GM12874 (cell line): Measurements from ENCODE around the gene BMAL1.

ENCODE experiments used
- TF ChIP-seq, protein P1 (sequence below): IDR thresholded peaks from 2 replicates; pipeline ENCODE4 v1.5.1; 2011; ENCODE audit warnings: low read depth, mild to moderate bottlenecking, control low read depth, low read length, moderate library complexity; ENCODE audit not compliant: insufficient read depth

Gene BMAL1

DNA sequence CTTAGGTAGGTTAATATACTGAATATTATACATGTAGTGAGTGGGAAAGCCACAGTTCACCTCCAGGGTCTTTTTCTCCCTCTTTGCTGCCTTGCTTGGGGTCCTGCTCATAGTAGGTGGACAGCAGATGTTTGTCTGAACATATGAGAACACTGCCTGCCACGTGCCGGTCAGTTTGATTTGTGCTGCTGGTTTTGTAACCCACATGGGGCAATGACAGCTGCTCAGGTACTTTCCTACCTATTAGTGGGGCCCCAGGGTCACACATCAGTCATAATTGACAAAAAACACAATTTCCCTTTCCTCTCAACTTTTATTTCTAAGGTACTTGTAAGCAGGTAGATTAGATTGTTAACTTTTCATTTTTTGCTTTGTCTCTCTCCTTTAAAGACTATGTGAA lies 43.8 kb downstream of the BMAL1 start:
- TF ChIP-seq, protein P1, sequence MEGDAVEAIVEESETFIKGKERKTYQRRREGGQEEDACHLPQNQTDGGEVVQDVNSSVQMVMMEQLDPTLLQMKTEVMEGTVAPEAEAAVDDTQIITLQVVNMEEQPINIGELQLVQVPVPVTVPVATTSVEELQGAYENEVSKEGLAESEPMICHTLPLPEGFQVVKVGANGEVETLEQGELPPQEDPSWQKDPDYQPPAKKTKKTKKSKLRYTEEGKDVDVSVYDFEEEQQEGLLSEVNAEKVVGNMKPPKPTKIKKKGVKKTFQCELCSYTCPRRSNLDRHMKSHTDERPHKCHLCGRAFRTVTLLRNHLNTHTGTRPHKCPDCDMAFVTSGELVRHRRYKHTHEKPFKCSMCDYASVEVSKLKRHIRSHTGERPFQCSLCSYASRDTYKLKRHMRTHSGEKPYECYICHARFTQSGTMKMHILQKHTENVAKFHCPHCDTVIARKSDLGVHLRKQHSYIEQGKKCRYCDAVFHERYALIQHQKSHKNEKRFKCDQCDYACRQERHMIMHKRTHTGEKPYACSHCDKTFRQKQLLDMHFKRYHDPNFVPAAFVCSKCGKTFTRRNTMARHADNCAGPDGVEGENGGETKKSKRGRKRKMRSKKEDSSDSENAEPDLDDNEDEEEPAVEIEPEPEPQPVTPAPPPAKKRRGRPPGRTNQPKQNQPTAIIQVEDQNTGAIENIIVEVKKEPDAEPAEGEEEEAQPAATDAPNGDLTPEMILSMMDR: no peak

DNA sequence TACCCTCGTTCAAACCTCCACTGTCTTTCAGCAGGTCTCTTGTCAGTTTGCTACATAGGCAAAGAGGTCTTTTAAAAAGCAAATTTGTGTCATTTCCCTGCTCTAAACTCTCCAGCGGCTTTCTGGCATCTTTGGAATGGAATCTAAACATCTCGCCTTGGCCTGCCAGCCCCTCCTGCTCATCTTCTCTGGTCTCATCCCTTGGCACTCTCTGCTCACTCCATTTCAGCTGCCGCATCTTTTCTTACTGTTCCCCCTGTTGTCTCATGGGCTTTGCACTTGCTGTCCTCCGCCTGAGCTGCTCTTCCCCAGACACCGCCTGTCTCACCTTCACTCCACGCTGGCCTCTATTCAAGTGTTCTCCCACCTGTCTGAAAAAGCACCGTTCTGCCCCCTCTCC lies 46.6 kb downstream of the BMAL1 start:
- TF ChIP-seq, protein P1: no peak

DNA sequence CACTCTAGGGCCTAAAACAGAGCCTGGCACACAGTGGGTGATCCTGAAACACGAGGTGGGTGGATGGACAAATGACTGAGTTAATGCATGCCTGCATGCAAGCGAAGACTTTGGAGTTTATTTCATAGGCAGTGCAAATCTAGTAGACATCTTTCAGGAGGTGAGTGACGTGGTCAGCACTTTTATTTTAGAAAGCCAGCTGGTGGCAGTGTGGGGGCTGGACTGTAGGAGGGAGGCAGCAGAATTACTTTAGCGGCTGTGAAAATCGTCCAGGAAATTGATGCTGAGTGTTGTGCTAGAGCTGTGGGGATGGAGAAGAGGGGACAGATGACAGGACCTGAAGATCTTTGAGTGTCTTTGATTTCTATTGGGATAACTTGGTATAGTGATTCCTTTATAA lies 47.1 kb downstream of the BMAL1 start:
- TF ChIP-seq, protein P1: no peak

DNA sequence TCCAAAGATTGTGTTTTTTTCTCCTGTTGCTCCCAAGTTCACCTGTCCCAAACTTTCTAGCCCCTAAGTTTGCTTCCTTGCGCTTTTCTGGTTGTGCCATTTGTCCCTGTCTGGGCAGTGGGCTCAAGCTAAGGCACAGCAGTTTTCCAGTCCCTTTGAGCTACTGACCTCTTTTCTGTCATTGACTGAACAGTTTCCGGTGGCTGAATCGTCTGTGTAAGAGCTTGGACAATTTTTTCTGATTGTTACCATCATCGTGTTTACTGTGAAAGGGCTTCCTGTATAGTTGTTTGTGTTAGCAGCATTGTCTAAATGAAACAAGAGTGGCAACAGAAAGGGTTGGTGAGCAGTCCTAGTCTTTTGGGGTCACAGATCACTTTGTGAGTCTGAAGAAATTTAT lies 49.8 kb downstream of the BMAL1 start:
- TF ChIP-seq, protein P1: no peak

DNA sequence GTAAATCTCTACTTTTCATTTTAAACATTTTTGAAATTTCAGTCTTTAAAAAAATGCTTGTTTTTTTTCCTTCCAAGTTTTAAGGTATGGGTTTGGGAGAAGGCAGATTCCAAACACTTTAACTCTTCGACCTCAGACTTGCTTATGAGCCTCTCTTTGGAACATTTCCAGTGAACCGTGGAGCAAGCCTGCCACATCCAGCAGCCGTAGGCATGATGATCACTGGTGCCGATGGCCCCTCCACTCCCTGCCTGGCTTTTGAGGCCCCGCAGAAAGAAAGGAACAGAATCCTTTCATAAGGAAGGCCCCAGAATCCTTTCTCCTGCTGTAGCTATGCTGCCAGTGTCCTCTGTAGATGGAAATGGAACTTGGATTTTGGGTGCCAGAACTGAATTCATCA lies 50.7 kb downstream of the BMAL1 start:
- TF ChIP-seq, protein P1: no peak

DNA sequence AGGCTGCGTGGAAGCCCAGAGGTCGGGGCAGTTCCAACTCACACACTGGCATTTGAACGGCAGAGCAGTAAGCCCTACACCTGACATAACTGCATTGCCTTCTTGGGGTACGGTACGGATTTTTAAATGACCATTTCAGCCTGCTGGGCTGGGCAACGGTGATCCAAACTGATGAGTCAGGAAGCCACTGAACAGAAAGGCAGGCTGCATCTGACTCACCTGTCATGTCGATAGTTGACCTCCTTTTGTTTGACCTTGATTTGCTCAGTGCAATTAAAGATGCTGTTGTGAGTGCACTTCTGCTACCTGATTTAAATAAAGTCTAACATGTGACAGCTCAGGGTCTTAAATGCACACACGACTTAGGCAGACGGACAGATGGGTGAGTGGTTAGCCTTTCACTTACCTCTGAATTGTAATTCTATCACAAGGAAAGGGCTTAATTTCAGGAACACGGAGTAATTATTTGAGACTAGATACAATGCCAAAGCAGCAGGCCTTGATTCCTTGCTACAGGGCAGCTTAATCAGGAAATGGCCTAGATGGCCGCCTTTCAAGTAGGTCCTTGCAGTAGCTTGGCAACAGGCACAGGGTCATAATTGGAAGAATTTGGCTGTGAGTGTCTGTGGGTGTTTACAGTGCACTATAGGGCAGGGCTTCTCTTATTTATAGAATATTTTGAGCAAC lies 52.2 kb downstream of the BMAL1 start:
- TF ChIP-seq, protein P1: no peak

DNA sequence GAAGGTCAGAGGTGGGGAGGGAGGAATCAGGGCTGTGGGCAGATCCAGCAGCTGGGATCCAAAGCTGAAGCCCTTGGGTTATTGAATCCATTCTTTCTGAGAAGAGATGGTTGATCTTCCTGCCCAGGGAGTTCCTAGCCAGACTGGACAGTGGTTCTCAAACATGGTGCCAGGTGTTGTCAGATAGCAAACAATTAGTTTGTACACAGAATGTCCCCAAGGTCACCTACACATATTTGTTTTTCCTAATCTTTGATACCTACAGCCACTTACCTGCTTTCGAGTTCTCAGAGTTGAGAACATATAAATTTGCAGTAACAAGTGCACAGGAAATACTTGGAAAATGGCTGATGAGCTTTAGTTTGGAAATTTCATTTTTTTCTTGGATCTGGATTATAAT lies 54.5 kb downstream of the BMAL1 start:
- TF ChIP-seq, protein P1: no peak
